Measurements from ENCODE around the gene NUP205.

DNA sequence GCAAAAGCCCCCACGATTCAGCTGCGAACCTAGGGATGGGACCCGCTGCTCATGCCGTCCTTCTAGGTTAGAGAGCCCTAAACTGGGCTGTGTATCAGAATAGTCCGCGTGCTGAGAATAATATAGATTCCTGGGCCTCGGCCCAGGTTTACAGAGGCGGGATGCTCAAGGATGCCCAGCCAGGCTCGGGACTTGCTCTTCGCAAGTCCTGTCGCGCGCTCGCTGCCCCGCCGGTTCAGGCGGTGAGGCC lies 104.3 kb downstream of the NUP205 start:
- TF ChIP-seq, protein P1, sequence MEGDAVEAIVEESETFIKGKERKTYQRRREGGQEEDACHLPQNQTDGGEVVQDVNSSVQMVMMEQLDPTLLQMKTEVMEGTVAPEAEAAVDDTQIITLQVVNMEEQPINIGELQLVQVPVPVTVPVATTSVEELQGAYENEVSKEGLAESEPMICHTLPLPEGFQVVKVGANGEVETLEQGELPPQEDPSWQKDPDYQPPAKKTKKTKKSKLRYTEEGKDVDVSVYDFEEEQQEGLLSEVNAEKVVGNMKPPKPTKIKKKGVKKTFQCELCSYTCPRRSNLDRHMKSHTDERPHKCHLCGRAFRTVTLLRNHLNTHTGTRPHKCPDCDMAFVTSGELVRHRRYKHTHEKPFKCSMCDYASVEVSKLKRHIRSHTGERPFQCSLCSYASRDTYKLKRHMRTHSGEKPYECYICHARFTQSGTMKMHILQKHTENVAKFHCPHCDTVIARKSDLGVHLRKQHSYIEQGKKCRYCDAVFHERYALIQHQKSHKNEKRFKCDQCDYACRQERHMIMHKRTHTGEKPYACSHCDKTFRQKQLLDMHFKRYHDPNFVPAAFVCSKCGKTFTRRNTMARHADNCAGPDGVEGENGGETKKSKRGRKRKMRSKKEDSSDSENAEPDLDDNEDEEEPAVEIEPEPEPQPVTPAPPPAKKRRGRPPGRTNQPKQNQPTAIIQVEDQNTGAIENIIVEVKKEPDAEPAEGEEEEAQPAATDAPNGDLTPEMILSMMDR (IDR thresholded peaks at IDR 0.05) = peak in 3 of 5 experiments; percentile 89 to 97 (median 96)
- TF ChIP-seq POLR2A (IDR thresholded peaks at IDR 0.05) (no peak), EP300 (IDR thresholded peaks at IDR 0.05) (no peak)
